HG03108 (cell line): ENCODE results near the gene ADH6.
"Not testable (repeated sequence)": the region's sequence is repeated elsewhere in the genome, so short reads cannot be mapped to it uniquely, and the experiment has no call there.

Experiments used
- ATAC-seq: cut with Tn5 transposase; IDR thresholded peaks from one replicate; pipeline ENCODE4 v1.9.1; 2021; ENCODE audit warnings: moderate library complexity; ENCODE audit not compliant: unreplicated experiment

Gene ADH6

GRCh38 chr4:99219072-99219471, at the start of gene ADH6:
Gene ADH6, minus strand, starts transcription at chr4:99219246. Its CDS starts 94 bp downstream, at chr4:99219152.
- no peak for ATAC-seq

- no peak for ATAC-seq
These were observed 45.9 kb upstream of the ADH6 start for GRCh38 chr4:99264927-99265326.

GRCh38 chr4:99252746-99253145, 33.7 kb upstream of the ADH6 start:
- no peak for ATAC-seq

GRCh38 chr4:99248714-99249113, 29.7 kb upstream of the ADH6 start:
- ATAC-seq = no peak

- no peak for ATAC-seq
These were observed 16.9 kb upstream of the ADH6 start for GRCh38 chr4:99235955-99236354.

GRCh38 chr4:99234331-99235010, 15.4 kb upstream of the ADH6 start:
- no peak for ATAC-seq

GRCh38 chr4:99233397-99233796, 14.4 kb upstream of the ADH6 start:
- not testable (repeated sequence) for ATAC-seq

GRCh38 chr4:99228706-99229105, 9.7 kb upstream of the ADH6 start:
- ATAC-seq = not testable (repeated sequence)

- not testable (repeated sequence) for ATAC-seq
These were observed 8.6 kb upstream of the ADH6 start for GRCh38 chr4:99227646-99228045.

GRCh38 chr4:99221980-99222379, 2.9 kb upstream of the ADH6 start:
- no peak for ATAC-seq

- ATAC-seq = peak; percentile 54
These were observed 433 bp upstream of the ADH6 start for GRCh38 chr4:99219479-99219878.

GRCh38 chr4:99215521-99215920, 3.5 kb downstream of the ADH6 start:
- no peak for ATAC-seq

- no peak for ATAC-seq
These were observed 8.3 kb downstream of the ADH6 start for GRCh38 chr4:99210789-99211188.

- ATAC-seq = no peak
These were observed 9.4 kb downstream of the ADH6 start for GRCh38 chr4:99209671-99210070.

GRCh38 chr4:99208719-99209075, 10.3 kb downstream of the ADH6 start:
- no peak for ATAC-seq

- ATAC-seq = no peak
These were observed 10.9 kb downstream of the ADH6 start for GRCh38 chr4:99207911-99208718.

- no peak for ATAC-seq
These were observed 11.8 kb downstream of the ADH6 start for GRCh38 chr4:99207069-99207743.

- ATAC-seq = no peak
These were observed 13.7 kb downstream of the ADH6 start for GRCh38 chr4:99205153-99205979.

- ATAC-seq = no peak
These were observed 16.5 kb downstream of the ADH6 start for GRCh38 chr4:99202536-99202935.

GRCh38 chr4:99202094-99202493, 17.0 kb downstream of the ADH6 start:
- no peak for ATAC-seq

- no peak for ATAC-seq
These were observed 17.4 kb downstream of the ADH6 start for GRCh38 chr4:99201690-99202089.
